K562 (cell line): ENCODE data around the gene AMZ1.

Source experiments
- AFF4 ChIP-seq: sonication (generic); formaldehyde crosslinking; IDR thresholded peaks from 2 replicates; pipeline ENCODE4 v1.8.0; 2023; ENCODE audit warnings: mild to moderate bottlenecking, missing genetic modification reagents
- ARNT ChIP-seq, 2 experiments: fragments of 450-650 bp; IDR thresholded peaks; 2 replicates each; pipeline ENCODE4 v1.6.1; 2016; ENCODE audit warnings: mild to moderate bottlenecking in 1 of 2
- ATF2 ChIP-seq: sonication (generic); formaldehyde crosslinking; IDR thresholded peaks from 2 replicates; pipeline ENCODE4 v1.8.1; 2022; ENCODE audit warnings: missing genetic modification reagents
- CTBP1 ChIP-seq: fragments of 450-650 bp; IDR thresholded peaks from 2 replicates; pipeline ENCODE4 v1.6.1; 2016; ENCODE audit warnings: borderline replicate concordance
- ETV6 ChIP-seq, 3 experiments: fragments of 150-350 bp in 1 of 3; sonication (generic) in 1 of 3; formaldehyde crosslinking in 1 of 3; IDR thresholded peaks; 2 replicates each; pipeline versions ENCODE4 v1.6.1 to v1.8.0; 2014 to 2022; ENCODE audit warnings: borderline replicate concordance in 2 of 3, low read depth in 2 of 3, antibody characterized with exemption in 1 of 3, low read length in 1 of 3, mild to moderate bottlenecking in 1 of 3, missing genetic modification reagents in 1 of 3
- JUND ChIP-seq, 2 experiments: IDR thresholded peaks; 2 replicates in 1 of 2; 3 replicates in 1 of 2; pipeline ENCODE4 v1.6.1; 2011; ENCODE audit warnings: borderline replicate concordance in 2 of 2, low read depth in 2 of 2, low read length in 2 of 2, improper control_type of control experiment in 1 of 2, missing biosample characterization in 1 of 2, missing genetic modification characterization in 1 of 2, missing genetic modification reagents in 1 of 2
- KAT8 ChIP-seq: fragments of 450-650 bp; IDR thresholded peaks from 2 replicates; pipeline ENCODE4 v1.6.1; 2016; ENCODE audit warnings: low read depth, mild to moderate bottlenecking
- NFATC3 ChIP-seq: fragments of 450-650 bp; IDR thresholded peaks from 2 replicates; pipeline ENCODE4 v1.6.1; 2017; ENCODE audit warnings: mild to moderate bottlenecking
- POLR2AphosphoS5 ChIP-seq: IDR thresholded peaks from 2 replicates; pipeline ENCODE4 v1.6.1; 2011; ENCODE audit warnings: mild to moderate bottlenecking, low read depth, low read length, moderate library complexity; ENCODE audit not compliant: control insufficient read depth, insufficient read depth
- POLR2G ChIP-seq: fragments of 200-400 bp; formaldehyde crosslinking; IDR thresholded peaks from 2 replicates; pipeline ENCODE4 v1.6.1; 2017; ENCODE audit warnings: low read depth, mild to moderate bottlenecking, antibody characterized with exemption, low read length, moderate library complexity
- ZBTB11 ChIP-seq, 3 experiments: fragments of 200-800 bp in 1 of 3; fragments of 250-450 bp in 1 of 3; fragments of 450-650 bp in 1 of 3; sonication (Bioruptor Pico) in 1 of 3; sonication (Bioruptor generic) in 1 of 3; formaldehyde crosslinking in 1 of 3; IDR thresholded peaks; 2 replicates each; pipeline versions ENCODE4 v1.6.1 to v1.8.0; 2016 to 2022; ENCODE audit warnings: mild to moderate bottlenecking in 2 of 3, missing genetic modification characterization in 2 of 3, missing compliant biosample characterization in 1 of 3, moderate library complexity in 1 of 3
- ZKSCAN1 ChIP-seq: fragments of 150-350 bp; IDR thresholded peaks from 2 replicates; pipeline ENCODE4 v1.6.1; 2016; ENCODE audit warnings: low read depth, low read length
- TF ChIP-seq, protein P1 (sequence below), 3 experiments: fragments of 200-800 bp in 1 of 3; sonication (Bioruptor generic) in 1 of 3; sonication (generic) in 1 of 3; formaldehyde crosslinking in 1 of 3; IDR thresholded peaks; 2 replicates each; pipeline versions ENCODE4 v1.6.1 to v1.8.0; 2016 to 2022; ENCODE audit warnings: mild to moderate bottlenecking in 2 of 3, missing compliant biosample characterization in 2 of 3, missing genetic modification characterization in 2 of 3, missing genetic modification reagents in 1 of 3

- TF ChIP-seq NFATC3 (no peak), POLR2G (no peak), ETV6 (IDR thresholded peaks at IDR 0.05; ENCODE audit: borderline replicate concordance in 1 of 2, low read depth in 2 of 2, low read length in 1 of 2) (no peak), ETV6 (CRISPR knock-in tag; IDR thresholded peaks at IDR 0.05; ENCODE audit: borderline replicate concordance) (no peak), ZBTB11 (CRISPR knock-in tag; IDR thresholded peaks at IDR 0.05) (no peak), ATF2 (CRISPR knock-in tag) (no peak), JUND (IDR thresholded peaks at IDR 0.05; ENCODE audit: borderline replicate concordance, low read depth, low read length) (no peak), JUND (tag; IDR thresholded peaks at IDR 0.05; ENCODE audit: borderline replicate concordance, low read depth, low read length) (no peak), ARNT (IDR thresholded peaks at IDR 0.05) (no peak), CTBP1 (no peak), ZKSCAN1 (no peak), KAT8 (no peak), POLR2AphosphoS5 (no peak), AFF4 (no peak)
- TF ChIP-seq, protein P1, sequence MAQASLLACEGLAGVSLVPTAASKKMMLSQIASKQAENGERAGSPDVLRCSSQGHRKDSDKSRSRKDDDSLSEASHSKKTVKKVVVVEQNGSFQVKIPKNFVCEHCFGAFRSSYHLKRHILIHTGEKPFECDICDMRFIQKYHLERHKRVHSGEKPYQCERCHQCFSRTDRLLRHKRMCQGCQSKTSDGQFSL (CRISPR knock-in tag; IDR thresholded peaks at IDR 0.05) = no peak
- TF ChIP-seq, protein P1 (tag; IDR thresholded peaks at IDR 0.05) = no peak
These were observed 20.7 kb downstream of the AMZ1 start for GRCh38 chr7:2708547-2709310.
